Activated gamma-delta T cell (primary cell): Measurements from ENCODE around the gene BRD3OS.

Experiments used
- DNase-seq: peaks from one replicate; lab custom pipeline; 2025; lab: John Stamatoyannopoulos, UW

The BRD3OS gene

DNA sequence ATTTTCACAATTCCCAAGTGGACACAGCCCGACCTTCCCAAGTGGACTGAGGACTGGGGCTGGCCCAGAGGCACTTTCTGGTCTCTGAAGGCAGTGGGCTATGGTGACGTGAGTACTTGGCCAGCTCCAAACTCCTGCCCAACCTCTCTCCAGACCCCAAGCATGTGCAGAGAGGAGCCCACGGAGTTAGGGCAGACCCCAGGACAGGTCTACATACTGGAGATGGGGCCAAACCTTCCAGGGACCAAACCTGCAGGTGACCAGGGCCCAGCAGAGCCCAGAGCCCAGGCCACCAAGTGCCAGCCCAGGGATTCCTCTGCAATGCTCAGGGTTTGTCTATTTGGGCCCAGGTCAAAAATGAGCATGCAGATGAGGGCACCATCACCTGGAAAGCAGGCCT is 27.2 kb downstream of the BRD3OS start:
- DNase-seq = no peak

DNA sequence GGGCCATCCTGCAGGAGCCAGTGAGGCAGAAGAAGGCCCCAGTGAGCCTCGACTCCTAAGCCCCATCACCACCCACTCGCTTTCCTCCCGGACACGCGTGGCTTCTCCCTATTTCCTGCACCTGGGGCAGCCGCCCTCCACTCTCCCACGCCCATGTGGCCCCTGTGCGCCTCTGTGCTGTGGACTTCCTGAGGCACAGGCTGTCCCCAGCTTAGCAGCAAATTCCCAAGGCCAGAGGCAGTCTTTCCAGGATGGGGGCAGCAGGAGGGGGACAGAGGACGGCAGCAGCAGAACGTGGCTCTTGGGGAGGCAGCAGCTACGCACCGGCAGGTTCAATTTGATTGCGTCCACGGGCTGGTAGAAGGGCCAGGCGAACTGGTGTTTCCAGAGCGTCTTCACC is 27.7 kb downstream of the BRD3OS start:
- no peak for DNase-seq

DNA sequence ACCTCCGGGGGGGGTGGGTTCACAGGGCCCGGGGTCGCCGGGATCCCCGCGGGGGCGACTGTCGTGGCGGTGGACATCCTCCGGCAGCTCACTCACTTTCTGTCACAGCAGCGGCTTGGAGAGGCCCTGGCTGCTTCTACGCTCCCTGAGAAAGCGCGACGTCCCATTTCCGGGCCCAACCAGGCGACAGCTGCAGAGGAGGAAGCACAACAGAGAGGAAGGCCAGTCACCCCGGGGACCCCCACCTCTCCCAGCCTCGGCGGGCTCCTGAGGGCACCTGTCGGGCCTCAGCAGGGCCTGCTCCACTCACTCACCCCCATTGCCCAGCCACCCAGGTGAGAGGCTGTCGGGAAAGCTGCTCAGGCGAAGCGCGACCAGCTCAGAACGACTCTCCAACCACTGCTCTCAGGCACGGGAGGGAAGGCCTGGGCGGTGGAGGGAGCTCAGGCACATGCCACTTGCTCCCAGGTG is 28.2 kb downstream of the BRD3OS start:
- DNase-seq = no peak

DNA sequence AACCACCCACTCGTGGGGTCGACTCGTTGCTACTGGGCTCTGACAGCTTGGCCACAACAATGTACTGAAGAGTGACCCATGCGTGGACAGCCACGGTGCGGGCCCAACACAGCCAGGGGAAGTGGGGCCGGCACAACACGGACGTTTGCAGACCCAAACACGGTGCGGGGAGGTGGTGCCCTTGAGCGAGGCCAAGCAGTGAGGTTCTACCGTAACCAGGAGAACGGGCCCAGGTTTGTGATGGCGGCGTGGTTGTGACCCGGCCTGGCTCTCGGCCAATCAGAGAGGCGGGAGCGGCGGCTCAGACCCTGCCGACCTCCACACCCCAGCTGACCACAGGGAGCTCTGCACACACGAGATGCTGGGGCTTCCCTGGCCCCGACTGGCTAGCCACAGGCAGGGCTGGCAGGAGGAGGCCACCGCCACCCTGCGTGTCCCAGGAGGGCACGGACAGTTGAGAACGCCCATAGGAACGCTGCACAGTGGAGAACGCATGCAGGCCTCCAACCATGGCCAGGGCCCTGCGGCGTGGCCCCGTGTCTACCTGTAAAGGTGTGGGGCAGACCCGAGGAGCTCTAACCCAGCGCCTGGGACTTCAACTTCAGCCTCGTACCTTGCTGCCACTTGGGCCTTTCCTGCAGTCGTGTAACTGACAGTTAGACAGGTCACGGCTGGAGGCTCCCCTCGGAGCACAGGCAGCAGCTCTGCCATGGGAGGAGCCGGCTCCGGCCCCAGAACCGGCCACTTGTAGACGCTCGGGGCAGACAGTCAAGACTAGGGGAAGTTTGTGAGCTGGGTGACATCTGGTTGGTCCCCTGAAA is 28.9 kb downstream of the BRD3OS start:
- no peak for DNase-seq

DNA sequence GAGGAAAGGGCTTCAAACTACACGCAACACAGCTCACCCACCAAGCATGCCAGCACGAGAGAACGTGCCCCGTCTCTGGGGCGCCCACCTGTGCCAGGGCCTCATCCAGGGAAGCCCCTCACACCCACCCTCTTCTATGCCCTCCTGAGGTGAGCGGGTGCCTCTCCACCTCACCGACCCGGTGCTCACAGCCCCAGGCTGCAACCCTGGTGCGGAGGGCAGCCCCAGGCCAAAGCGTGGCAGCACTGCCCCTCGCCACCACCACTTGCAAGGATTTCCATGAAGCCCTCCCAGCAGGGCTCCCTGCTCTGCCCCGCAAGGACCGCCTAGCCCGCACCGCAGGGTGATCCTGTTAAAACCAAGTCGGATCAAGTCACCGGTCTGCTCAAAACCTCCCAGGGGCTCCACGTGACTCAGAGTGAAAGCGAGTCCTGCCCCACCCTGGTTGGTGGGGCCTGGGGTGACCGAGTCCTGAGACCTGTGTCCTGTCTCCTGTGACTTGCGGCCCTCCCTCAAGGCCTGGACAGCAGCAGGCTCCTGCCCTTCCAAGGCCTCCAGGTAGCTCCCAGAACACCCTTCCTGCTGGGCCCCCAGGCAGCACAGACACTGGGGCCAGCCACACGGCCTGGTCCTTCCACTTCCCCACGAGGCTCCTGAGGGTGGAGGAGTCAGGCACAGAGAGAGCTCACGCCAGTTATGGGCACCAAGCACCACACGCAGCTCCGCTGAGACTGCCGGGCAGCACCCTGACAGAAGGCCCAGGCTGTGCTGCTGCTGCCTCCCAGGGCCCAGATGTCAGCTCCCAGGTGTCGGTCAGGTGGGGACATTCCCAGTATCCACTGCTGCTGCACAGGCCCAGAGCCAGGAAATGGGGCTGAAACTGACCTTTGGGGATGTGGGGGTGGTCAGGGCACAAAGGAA is 29.9 kb downstream of the BRD3OS start:
- DNase-seq = no peak

DNA sequence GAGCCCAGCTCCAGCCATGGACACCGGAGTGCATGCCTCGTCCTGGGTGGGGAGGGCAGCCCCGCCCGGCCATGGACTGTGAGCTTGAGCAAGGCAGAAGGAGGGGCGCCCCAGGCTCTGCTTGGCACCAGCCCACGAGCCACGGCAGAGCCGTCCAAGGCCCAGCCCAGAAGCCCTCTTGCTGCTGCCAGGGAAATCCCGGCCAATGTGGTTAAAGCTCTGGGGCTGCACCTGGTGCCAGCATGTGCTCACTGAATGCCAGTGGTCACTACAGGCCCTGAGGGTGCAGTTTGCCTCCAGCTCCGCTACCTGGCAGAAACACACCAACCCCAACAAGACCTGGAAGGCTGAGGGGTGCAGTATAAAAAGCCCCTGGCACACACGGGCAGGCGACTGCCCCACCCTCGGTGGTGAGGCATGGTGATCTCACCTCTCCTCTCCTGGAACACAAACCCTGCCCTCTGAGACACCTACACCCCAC is 30.7 kb downstream of the BRD3OS start:
- no peak for DNase-seq

DNA sequence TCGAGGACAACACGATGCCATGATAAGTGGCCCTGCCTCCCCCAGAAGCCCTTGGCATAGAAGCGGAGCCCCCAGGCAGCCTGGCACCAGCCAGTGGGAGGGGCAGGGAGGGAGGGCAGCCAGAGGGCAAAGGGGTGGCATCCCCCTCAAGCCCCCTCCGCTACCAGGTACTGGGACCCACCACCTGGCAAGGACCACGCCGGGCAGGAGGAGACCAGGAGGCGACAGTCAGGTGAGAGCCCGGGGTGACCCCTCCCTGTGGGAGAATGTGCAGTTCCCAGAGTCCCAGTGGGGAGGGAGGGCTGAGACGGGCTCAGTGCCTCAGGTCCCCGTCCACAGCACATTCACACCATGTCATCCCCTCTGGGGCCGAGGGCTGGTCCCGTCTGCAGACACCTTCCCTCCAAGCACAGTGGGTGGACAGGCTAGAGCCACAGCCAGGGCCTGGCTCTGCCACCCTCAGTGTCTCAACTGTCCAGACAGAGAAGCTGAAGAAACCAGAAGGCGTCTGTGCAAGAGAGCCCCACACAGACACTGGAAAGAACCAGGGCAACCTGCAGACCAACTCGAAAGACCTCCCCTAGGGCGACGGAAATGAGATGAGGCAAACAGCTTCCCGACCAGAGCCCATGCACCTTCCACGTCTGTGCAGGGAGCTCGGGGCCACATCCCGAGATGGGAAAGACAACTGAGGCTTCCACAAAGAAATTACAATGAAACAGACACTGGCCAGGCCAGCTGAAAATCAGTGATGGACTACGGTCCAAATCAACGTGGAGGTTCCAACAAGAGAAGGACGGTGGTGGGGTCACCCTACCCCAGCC is 31.4 kb downstream of the BRD3OS start:
- DNase-seq = no peak

DNA sequence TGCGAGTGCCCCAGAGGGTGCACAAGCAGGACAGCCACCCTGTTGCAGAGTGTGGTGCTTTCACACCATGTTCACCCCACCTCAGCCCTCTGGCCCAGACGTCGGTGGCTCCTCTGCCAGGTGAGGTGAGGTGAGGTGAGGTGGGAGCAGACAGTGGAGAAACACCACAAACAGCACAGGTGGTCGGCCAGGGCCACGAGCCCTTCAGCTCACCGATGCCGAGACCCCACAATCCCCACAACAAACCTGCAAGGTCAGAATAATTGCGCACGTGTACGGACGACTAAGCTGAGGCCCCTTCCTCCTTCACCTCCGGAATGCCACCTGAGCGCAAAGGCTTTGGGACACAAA is 32.0 kb downstream of the BRD3OS start:
- no peak for DNase-seq

DNA sequence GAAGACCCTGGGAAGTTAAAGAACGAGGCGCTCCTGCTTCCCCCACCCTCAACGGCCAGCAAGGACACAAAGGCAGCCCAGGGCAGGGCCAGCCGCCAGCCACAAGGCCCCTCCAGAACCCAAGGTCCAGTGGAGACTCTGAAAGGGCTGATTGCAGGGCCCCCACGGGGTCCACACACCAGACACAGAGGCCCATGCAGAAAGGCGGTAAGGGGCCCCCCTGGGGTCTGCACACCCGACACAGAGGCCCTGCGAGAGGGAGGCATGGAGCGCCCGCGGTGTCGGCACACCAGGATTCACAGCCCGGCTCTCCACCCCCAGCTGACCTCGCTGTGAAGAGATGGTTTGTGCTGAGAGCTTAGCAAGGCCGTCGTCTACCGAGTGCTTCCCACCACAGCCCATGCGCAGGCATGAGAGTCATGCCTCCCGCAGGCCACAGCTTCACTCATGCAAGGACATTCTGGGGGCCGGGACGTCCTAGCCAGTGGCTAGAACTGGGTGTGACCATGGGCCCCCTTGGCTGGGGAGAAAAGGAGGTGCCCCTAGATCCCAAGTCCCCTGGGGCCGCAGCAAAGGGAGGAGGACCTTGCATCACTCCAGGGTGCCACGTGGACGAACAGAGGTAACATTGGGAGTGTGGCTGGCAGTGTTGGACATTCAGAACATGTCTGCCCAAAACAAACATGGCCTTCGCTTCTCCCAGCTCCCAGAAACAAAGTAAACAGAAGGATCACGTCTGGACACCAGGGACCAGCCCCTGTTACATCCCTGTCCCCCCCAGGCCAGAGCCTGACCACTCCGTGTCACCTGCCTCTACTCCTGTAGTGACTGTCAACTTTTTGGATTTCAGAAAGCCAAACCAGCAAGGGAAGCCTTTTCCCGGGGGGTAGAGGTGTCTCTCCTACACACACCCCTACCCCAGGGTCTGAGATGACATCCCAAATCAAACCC is 32.7 kb downstream of the BRD3OS start:
- DNase-seq = no peak

DNA sequence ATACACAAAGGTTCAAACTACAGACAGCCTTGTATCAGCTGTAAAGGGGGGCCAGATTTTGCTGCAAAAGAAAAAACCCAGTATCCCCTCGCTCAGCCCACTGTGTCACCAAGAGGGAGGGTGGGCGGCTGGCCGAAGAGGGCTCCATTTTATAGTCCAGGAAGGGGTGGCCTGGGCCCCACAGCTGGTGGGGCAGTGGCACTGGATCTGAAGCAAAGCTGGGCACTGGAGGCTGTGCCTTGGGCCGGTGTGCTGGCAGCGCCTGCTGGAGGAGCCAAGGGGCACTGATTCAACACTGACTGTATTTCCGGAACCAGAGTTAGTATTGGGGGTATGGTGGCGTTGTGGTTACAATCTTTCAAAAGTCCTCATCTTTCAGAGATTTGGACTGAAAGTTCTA is 33.4 kb downstream of the BRD3OS start:
- DNase-seq = no peak

DNA sequence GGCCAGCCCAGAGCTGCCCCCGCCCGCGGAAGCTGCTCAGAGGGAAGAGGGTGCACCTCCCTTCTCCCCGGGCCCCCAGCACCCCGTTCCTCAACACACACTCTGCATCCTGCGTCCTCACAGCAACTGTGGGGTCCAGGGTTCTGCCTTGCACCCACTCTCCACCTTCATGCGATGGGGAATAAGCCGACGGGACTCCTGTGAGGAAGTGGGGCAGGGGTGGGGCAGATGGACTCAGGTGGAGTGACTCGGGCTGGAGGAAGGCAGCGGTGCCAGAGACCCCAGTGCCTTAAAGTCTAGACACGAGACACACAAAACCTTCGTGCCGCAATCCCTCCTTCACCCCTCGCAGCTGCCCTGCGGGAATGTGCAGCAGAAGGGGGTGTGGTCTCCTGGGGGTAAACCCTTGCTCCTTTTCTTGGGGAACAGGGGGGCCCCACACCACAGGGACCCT is 33.9 kb downstream of the BRD3OS start:
- DNase-seq = no peak

DNA sequence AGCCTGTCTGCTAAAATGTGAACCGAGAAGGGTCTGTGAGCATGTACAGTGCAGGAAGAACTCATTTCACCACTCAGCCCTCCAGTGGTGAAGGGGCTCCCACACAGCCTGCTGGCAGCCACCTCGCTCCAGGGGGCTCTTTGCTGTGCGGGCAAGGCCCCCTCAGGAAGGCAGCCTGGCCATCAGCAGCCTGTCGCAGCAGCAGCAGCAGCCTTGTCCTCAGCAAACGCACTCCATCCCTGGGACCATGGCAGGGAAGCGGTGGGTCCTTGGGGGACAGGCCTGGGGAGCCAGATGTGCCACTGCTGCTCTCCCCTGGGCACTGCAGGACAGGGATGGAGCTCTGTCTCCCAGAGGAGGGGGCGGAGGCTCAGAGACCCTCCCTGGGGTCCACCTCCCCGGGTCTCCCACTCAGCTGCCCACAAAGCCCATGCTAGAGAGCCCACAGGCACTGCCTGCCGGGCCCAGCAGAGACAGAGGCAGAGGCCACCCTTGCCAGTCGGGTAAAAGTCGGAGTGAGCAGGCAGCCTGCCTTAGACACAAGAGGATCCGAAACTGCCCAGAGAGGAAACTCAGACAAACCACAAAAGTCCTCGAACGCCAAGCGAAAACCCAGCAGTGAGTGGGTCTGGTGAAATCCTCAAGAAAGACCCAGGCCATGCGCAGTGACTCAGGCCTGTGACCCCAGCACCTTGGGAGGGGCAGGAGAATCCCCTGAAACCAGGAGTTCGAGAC is 34.5 kb downstream of the BRD3OS start:
- DNase-seq = no peak

DNA sequence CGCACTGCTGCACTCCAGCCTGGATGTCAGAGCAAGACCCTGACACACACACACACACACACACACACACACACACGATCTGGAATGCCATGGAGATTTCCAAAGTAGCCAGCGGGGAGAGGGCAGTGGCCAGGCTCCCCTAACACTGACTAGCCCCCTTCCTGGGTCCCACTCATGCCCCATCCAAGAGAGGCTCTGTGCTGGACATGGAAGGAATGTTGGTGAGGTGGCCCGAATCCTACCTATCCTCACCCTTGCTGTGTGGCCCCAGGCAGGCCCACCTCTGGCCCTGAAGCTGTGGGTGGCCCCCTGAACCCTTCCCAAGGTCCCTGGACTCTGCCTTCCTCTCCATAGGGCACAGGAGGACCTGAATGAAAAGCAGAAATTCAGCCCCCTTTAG is 35.3 kb downstream of the BRD3OS start:
- no peak for DNase-seq

DNA sequence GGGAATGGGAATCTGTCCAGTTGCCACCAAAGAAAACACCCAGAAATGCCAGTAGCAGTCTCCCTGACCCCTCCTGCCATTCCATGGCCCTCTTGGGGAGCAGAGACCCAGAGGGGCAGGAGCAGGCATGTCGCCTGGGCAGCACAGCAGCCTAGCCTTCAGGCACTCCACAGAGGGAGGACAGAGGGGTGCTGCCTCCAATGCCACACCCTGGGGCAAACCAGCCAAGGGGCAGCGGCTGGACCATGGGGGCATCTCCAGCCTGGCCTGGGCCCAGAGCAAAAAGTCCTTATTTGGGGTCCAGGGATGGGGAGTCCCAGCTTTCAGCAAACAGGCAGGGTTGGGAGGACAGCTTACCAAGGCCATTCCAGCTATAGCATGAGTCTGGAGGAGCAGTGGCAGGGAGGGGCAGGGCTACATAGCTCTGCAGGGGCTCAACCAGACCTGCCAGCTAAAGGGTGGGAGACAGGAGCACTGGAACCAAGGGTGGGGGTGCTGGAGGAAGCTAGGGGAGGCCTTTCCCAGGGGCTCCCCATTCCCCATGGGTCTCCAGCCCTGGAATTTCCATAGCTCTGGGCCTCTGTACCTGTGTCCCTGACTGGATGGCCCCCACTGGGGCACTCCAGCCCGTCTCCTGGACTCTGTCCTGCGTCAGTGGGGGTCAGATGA is 35.9 kb downstream of the BRD3OS start:
- no peak for DNase-seq

DNA sequence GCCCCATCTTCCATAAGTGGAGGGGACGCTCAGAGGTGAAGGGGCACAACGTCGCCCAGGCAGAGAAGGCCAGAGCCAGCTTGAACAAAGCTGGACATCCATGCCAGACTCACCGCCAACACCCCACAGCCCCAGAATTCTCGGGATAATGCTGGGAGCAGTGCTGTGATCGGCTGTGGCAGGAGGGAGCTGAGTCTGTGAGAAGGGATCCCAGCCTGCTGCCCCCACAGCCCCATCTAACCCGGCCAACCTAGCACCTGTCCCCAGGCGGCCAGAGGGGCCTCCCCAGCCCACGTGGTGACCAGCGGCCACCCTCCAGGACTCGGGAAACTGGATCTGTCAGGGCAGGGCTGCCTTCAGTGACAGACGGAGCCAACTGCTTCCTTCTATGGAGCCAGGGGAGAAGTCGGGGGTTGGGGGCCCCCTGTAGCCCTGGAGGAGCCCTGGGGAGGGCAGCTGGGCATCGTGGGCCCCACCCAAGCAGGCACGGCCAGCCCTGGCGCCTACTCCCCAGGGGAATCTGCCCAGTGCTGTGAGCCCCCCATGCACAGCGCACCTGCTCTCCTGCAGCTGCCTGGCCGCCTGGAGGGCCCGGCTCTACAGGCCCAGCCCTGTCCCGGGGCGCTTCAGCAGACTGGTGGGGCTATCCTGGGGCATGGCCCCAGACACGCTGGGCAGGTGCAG is 36.5 kb downstream of the BRD3OS start:
- no peak for DNase-seq

DNA sequence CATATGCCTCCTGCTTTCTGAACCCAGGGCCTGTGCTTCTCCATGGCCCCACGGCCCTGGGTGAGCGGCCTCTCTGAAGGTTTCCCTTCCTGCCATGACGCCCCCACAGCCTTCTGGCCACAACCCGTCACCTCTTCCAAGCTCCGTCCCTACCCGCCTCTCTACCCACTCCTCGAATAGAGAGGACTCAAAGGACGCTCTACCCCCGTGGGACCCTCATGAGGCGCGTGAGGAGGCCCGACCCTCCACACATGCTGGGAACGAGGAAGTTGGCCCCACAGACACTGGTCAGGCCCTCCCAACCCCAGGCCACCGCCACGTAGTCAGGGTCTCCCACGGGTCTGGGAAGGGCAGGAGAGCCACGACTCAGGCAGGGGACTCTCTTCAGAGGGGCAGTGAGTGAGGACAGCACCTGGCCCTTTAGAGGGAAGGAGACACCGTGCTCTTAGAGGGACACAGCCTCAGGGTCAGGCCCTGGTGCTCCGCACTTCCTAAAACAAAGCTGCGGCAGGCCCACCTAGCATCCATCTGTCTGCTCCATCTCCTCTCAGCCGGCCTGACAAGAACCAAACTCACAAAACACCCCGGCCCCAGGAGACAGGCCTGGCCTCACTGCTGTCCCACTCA is 37.3 kb downstream of the BRD3OS start:
- DNase-seq = no peak

DNA sequence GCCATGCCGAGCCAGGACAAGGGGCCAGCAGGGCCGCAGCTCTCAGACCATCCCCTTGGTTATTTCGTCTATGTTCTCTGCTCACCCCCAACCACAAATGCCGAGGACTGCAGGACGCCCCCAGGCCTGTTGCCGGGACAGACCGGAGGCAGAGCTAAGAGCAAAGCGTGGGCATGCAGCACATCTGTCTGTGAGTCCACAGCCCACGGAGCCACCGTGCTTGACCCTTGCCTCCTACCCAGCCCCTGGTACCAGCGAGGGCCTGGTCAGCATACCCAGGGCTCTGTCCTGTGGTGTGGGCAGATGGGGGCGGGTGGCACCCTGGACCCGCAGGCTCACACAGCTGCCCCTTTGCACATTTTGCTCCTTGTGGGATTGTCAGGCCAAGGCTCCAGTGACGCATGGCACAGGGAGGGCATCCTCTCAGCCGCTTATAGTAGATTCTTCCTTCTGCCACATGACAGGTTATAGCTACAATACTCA is 37.8 kb downstream of the BRD3OS start:
- no peak for DNase-seq
